Suprapubic skin (tissue), 4 donors: Measurements from ENCODE around the gene LAMTOR4. TPM values are rescaled to one million over a fixed set of nuclear protein-coding genes. Genes with fewer than 3 reads are reported as not detected.

Experiments used
- DNase-seq, 2 donors: peaks; one replicate each; pipeline ENCODE4 v3.0.0-alpha.2; 2019; ENCODE audit warnings: low spot score in 2 of 2
- H3K27ac ChIP-seq: fragments of 200-600 bp; sonication (generic); one replicate; pipeline ENCODE4 v1.5.1; 2019
- H3K27me3 ChIP-seq: fragments of 200-600 bp; sonication (generic); one replicate; pipeline ENCODE4 v1.5.1; 2019
- H3K36me3 ChIP-seq: fragments of 200-600 bp; sonication (generic); one replicate; pipeline ENCODE4 v1.5.1; 2019
- H3K4me1 ChIP-seq: fragments of 200-600 bp; sonication (generic); one replicate; pipeline ENCODE4 v1.5.1; 2019
- H3K4me3 ChIP-seq: fragments of 200-600 bp; sonication (generic); one replicate; pipeline ENCODE4 v1.5.1; 2019; ENCODE audit warnings: mild to moderate bottlenecking
- H3K9me3 ChIP-seq: fragments of 200-600 bp; sonication (generic); one replicate; pipeline ENCODE4 v1.5.1; 2019
- EP300 ChIP-seq: sonication (generic); formaldehyde crosslinking; IDR thresholded peaks from one replicate; pipeline ENCODE4 v1.6.1; 2017; ENCODE audit warnings: antibody characterized with exemption
- POLR2A ChIP-seq, 2 donors: fragments of 450-650 bp; IDR thresholded peaks; one replicate each; pipeline ENCODE4 v1.6.1; 2017; ENCODE audit warnings: antibody characterized with exemption in 2 of 2, mild to moderate bottlenecking in 2 of 2, moderate library complexity in 2 of 2
- POLR2AphosphoS5 ChIP-seq, 3 donors: sonication (generic); formaldehyde crosslinking; IDR thresholded peaks; one replicate each; pipeline ENCODE4 v1.6.1; 2017; ENCODE audit warnings: antibody characterized with exemption in 3 of 3
- WGBS: methylation state at CpG from one replicate; pipeline ENCODE4 v1.1.5; 2018; 5-methylcytosine and 5-hydroxymethylcytosine counted together
- total RNA-seq, 4 donors: library from RNA; depleted of rRNA; stranded (reverse); fragments of >200 nt; gene quantifications; one replicate each; pipeline ENCODE4 v1.1.0, GENCODE V29; 2016
- TF ChIP-seq, protein P1 (sequence below), 2 donors: fragments of 200-600 bp in 1 of 2; fragments of 450-650 bp in 1 of 2; sonication (generic) in 1 of 2; IDR thresholded peaks; one replicate each; pipeline ENCODE4 v1.5.1; 2016 to 2019; ENCODE audit warnings: antibody characterized with exemption in 2 of 2, mild to moderate bottlenecking in 1 of 2, moderate library complexity in 1 of 2

LAMTOR4 gene
- total RNA-seq, 4 donors from 2014 or later: 346 to 682 (median 537) TPM

DNA sequence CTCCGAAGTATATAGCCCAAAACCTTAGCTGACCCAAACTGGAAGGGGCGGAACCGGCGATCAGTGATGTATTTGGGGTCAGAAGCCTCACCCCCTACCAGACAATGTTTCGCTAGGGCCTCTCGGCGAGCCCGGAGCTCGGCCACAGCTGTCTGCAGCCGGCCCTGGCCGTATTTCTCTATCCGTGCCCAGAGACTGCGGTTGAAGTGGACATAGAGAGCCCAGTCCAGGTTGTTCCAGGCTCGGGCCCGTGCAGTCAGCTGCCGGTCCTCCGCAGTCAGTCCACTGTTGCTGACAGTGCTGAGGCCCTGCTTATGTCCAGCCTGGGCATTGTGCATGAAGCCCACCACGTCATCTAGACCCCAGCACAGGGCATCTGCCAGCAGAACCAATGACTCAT, 11.3 kb downstream of the LAMTOR4 start:
- H3K27me3 ChIP-seq: no peaks in the 10 kb centered on the region
- no peak for TF ChIP-seq EP300
- TF ChIP-seq POLR2AphosphoS5 (IDR thresholded peaks at IDR 0.05): no peak
- H3K27ac ChIP-seq: no peak overlapping the region
- peaks cover 17% of the 10 kb centered on the region for H3K36me3 ChIP-seq
- no peaks in the 10 kb centered on the region for H3K9me3 ChIP-seq
- DNase-seq: no peak
- 85% methylated on average over 6 of the region's 18 CpGs for WGBS
- no peak overlapping the region for H3K4me3 ChIP-seq
- H3K4me1 ChIP-seq: peaks cover 50% of the 10 kb centered on the region

DNA sequence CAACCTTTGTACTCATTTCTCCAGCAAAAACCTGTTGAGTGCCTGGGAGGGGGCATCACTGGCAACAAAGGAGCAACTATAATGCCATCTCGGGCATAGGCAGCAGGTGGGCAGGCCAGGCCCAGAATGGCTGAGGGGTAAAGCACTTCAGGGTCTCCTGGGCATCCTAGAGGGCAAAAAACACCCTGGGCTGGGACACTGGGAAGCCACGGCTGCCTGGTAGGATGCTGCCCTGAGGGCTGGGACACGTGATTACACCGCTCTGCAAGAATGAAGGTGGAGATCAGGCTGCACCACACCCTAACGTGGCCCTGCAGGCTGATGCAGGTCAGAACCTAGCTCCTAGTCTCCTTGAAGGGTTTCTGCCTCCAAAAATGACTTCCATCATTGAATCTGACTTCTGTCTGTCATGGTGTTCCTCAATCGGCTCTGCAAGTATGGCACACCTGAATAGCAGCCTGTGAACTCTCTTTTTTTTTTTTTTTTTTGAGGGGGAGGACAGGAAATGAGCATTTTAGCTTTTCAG, 14.4 kb downstream of the LAMTOR4 start:
- H3K4me3 ChIP-seq: no peak overlapping the region
- peak overlapping the region; percentile 36 for H3K27ac ChIP-seq
- 41% methylated on average over 6 of the region's 6 CpGs for WGBS
- H3K9me3 ChIP-seq: no peaks in the 10 kb centered on the region
- H3K4me1 ChIP-seq: peaks cover 46% of the 10 kb centered on the region
- no peak for DNase-seq
- H3K36me3 ChIP-seq: no peaks in the 10 kb centered on the region
- TF ChIP-seq POLR2AphosphoS5 (IDR thresholded peaks at IDR 0.05): no peak
- no peak for TF ChIP-seq EP300
- TF ChIP-seq POLR2A (IDR thresholded peaks at IDR 0.05): no peak
- TF ChIP-seq, protein P1, sequence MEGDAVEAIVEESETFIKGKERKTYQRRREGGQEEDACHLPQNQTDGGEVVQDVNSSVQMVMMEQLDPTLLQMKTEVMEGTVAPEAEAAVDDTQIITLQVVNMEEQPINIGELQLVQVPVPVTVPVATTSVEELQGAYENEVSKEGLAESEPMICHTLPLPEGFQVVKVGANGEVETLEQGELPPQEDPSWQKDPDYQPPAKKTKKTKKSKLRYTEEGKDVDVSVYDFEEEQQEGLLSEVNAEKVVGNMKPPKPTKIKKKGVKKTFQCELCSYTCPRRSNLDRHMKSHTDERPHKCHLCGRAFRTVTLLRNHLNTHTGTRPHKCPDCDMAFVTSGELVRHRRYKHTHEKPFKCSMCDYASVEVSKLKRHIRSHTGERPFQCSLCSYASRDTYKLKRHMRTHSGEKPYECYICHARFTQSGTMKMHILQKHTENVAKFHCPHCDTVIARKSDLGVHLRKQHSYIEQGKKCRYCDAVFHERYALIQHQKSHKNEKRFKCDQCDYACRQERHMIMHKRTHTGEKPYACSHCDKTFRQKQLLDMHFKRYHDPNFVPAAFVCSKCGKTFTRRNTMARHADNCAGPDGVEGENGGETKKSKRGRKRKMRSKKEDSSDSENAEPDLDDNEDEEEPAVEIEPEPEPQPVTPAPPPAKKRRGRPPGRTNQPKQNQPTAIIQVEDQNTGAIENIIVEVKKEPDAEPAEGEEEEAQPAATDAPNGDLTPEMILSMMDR (IDR thresholded peaks at IDR 0.05): no peak
- no peaks in the 10 kb centered on the region for H3K27me3 ChIP-seq

DNA sequence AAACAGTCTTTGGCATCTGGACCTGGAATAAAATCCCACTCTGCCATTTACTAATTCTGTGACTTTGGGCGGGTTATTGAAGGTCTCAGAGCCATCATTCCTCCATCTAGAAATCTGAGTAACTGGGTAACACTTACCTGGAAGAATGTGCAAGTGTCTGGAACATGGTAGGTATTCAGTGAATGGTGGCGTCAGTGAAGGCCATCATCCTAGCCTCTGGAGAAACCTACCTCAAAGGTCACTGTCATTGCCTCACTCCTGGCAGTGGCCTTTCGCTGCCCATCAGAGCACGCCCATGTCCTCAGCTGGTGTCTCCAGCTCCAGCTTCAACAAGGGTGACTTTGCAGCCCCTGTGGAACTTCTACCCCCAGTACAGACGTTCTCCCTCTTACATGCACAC, 15.2 kb downstream of the LAMTOR4 start:
- TF ChIP-seq POLR2AphosphoS5 (IDR thresholded peaks at IDR 0.05) (no peak), EP300 (no peak)
- TF ChIP-seq, protein P1 (IDR thresholded peaks at IDR 0.05): no peak
- no peaks in the 10 kb centered on the region for H3K36me3 ChIP-seq
- H3K27ac ChIP-seq: peak overlapping the region; percentile 36
- no peaks in the 10 kb centered on the region for H3K27me3 ChIP-seq
- H3K4me1 ChIP-seq: peaks cover 51% of the 10 kb centered on the region
- no peak overlapping the region for H3K4me3 ChIP-seq
- H3K9me3 ChIP-seq: no peaks in the 10 kb centered on the region
- no peak for DNase-seq
- 96% methylated on average over 4 of the region's 5 CpGs for WGBS

DNA sequence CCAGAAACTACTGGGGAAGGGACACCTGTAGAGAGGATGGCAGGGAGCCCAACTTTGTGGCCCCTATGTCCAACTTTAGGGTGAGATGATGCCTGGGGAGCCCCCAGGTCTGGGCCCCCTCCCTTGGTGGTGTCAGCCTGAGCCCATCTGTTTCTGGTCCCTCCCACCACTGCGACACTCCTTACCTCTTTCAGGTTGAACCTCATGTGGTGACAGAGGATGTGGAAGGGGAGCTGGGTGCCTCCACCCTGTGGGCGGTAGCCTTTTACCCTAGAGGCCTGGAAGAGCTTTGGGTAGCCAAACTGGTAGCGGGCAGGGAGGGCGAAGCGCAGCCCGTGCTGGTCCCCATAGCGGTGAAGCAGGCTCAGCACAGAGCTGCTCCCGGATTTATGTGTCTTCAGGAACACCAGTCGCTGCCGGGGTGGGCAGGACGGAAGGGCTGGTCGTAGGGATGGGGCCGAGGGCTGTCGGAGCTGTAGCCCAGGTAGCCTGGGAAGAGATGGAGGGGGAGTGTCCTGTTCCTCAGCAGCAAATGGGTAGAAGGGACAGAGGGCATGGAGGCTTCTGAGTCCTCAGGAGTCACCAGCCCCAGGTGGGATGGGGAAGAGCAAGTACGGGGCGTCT, 17.7 kb downstream of the LAMTOR4 start:
- Histone ChIP-seq H3K36me3 (no peaks in the 10 kb centered on the region), H3K4me1 (peaks cover 60% of the 10 kb centered on the region), H3K9me3 (no peaks in the 10 kb centered on the region), H3K4me3 (no peak overlapping the region), H3K27me3 (peaks cover 3% of the 10 kb centered on the region), H3K27ac (peak overlapping the region; percentile 73)
- no peak for TF ChIP-seq POLR2A (IDR thresholded peaks at IDR 0.05)
- no peak for TF ChIP-seq EP300
- TF ChIP-seq, protein P1 (IDR thresholded peaks at IDR 0.05): no peak
- no peak for TF ChIP-seq POLR2AphosphoS5 (IDR thresholded peaks at IDR 0.05)
- 56% methylated on average over 11 of the region's 16 CpGs for WGBS
- DNase-seq: peak in 1 of 2 donors; percentile 55

DNA sequence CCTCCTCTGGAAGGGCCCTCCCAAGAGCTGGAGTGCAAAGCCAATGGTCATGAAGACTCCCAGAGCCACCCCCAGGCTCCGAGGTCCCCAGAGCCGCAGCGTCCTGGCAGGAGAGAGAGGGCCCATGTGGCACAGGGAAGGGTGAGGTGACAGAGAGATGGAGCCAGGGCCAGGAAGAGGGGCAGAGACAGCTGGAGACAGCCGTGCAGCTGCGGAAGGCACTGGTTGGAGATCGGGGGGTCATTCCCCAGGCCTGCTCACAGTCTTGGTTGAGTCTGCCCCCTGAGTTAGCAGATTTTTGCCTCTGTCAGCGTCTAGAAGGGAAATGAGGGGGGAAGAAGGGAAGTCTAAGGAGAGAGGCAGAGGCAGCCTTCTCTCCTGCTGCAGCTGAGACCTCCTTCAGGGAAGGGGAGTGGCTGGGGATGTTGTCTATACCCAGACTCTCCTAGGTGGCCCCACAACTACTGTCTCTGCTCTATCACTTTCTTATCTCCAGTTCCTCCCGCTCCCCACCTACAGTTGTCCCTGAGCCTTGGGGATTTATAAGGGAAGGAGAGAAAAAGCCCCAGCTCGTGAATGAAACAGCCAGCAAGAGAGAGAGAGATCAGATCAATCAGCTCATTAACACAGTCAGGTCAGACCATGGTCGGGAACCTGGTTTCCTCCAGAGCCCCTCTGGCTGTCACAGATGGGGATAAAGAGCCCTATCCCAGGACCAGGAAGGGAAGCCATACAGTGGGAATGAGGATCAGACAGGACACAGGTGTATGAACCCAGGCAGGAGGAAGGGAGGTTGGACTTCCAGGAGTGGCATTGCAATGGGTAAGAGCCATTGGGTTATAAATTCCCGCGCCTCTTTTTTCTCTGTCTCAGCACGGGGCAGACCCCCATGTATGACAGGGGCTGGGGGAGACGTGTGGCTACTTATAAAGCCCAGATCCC, 18.5 kb downstream of the LAMTOR4 start:
- peak in 1 of 2 donors; percentile 62 for DNase-seq
- H3K27me3 ChIP-seq: peaks cover 7% of the 10 kb centered on the region
- H3K27ac ChIP-seq: peak overlapping the region; percentile 73
- TF ChIP-seq POLR2AphosphoS5 (IDR thresholded peaks at IDR 0.05): no peak
- TF ChIP-seq POLR2A (IDR thresholded peaks at IDR 0.05): no peak
- TF ChIP-seq, protein P1 (IDR thresholded peaks at IDR 0.05): no peak
- TF ChIP-seq EP300: no peak
- no peaks in the 10 kb centered on the region for H3K36me3 ChIP-seq
- no peaks in the 10 kb centered on the region for H3K9me3 ChIP-seq
- WGBS: 24% methylated on average over 12 of the region's 14 CpGs
- H3K4me1 ChIP-seq: peaks cover 65% of the 10 kb centered on the region
- peak overlapping the region; percentile 57 for H3K4me3 ChIP-seq
